GM18867 (cell line): ENCODE data around the gene MARVELD2.
"Not testable (repeated sequence)": the region's sequence is repeated elsewhere in the genome, so short reads cannot be mapped to it uniquely, and the experiment has no call there.

Experiments
- ATAC-seq: cut with Tn5 transposase; IDR thresholded peaks from one replicate; pipeline ENCODE4 v1.9.1; 2021; ENCODE audit warnings: mild to moderate bottlenecking, moderate library complexity; ENCODE audit not compliant: unreplicated experiment

MARVELD2 gene

GRCh38 chr5:69414885-69415583 is at the start of gene MARVELD2:
MARVELD2 (plus strand) TSS chr5:69415116; CDS start chr5:69419386, 4,270 bp downstream.
- ATAC-seq, result peak; percentile 75

GRCh38 chr5:69367697-69368279 is 47.1 kb upstream of the MARVELD2 start:
- no peak for ATAC-seq

GRCh38 chr5:69368458-69369339 is 46.2 kb upstream of the MARVELD2 start:
- no peak for ATAC-seq

- peak; percentile 93 for ATAC-seq
Measured at GRCh38 chr5:69369340-69370121, 45.4 kb upstream of the MARVELD2 start, which contains the start of the genes AK6, RAD17 and TAF9. AK6 (minus strand) TSS chr5:69369520; CDS start chr5:69369490, 30 bp downstream. RAD17 (plus strand) TSS chr5:69369818; CDS start chr5:69372209, 2,391 bp downstream. TAF9 (minus strand) TSS chr5:69369520; CDS start chr5:69365737, 3,783 bp downstream.

GRCh38 chr5:69370335-69370734 is 44.6 kb upstream of the MARVELD2 start:
- not testable (repeated sequence) for ATAC-seq

- ATAC-seq, result no peak
Measured at GRCh38 chr5:69372394-69372793, 42.5 kb upstream of the MARVELD2 start.

GRCh38 chr5:69374911-69375446 is 39.9 kb upstream of the MARVELD2 start:
- ATAC-seq, result peak; percentile 73

GRCh38 chr5:69378376-69378775 is 36.5 kb upstream of the MARVELD2 start:
- no peak for ATAC-seq

- ATAC-seq, result no peak
Measured at GRCh38 chr5:69404659-69405330, 10.1 kb upstream of the MARVELD2 start.

GRCh38 chr5:69415584-69415958 is 655 bp downstream of the MARVELD2 start:
- ATAC-seq, result no peak

GRCh38 chr5:69416180-69416579 is 1.3 kb downstream of the MARVELD2 start:
- ATAC-seq, result no peak

- ATAC-seq, result no peak
Measured at GRCh38 chr5:69416699-69417098, 1.8 kb downstream of the MARVELD2 start.

GRCh38 chr5:69418554-69418953 is 3.6 kb downstream of the MARVELD2 start:
- no peak for ATAC-seq

- no peak for ATAC-seq
Measured at GRCh38 chr5:69431424-69432303, 16.7 kb downstream of the MARVELD2 start.

- ATAC-seq, result peak; percentile 62
Measured at GRCh38 chr5:69432412-69433206, 17.7 kb downstream of the MARVELD2 start.

GRCh38 chr5:69435276-69435884 is 20.5 kb downstream of the MARVELD2 start:
- not testable (repeated sequence) for ATAC-seq

GRCh38 chr5:69444127-69444754 is 29.3 kb downstream of the MARVELD2 start:
- no peak for ATAC-seq
